Type B pancreatic cell (in vitro differentiated cells): ENCODE measurements around the gene STX11. TPM values are rescaled to one million over a fixed set of nuclear protein-coding genes. Genes with fewer than 3 reads are reported as not detected.
"Not testable (repeated sequence)": the region's sequence is repeated elsewhere in the genome, so short reads cannot be mapped to it uniquely, and the experiment has no call there.

ENCODE experiments used
- DNase-seq: peaks from one replicate; pipeline ENCODE4 v3.0.0; 2021; ENCODE audit warnings: mixed read lengths; ENCODE audit not compliant: unreplicated experiment; ENCODE audit errors: extremely low spot score
- H3K27ac Mint-ChIP-seq: 2 replicates; pipeline ENCODE4 v1.8.0; 2021; ENCODE audit warnings: mild to moderate bottlenecking, mixed read lengths
- H3K27me3 Mint-ChIP-seq: 2 replicates; pipeline ENCODE4 v1.8.0; 2021; ENCODE audit warnings: mixed read lengths
- H3K36me3 Mint-ChIP-seq: 2 replicates; pipeline ENCODE4 v1.8.0; 2021; ENCODE audit warnings: mixed read lengths
- H3K4me1 Mint-ChIP-seq: one replicate; pipeline ENCODE4 v1.8.0; 2021; ENCODE audit warnings: mixed read lengths; ENCODE audit not compliant: unreplicated experiment
- H3K4me3 Mint-ChIP-seq: 2 replicates; pipeline ENCODE4 v1.8.0; 2021; ENCODE audit warnings: mild to moderate bottlenecking, mixed read lengths
- H3K9me3 Mint-ChIP-seq: 2 replicates; pipeline ENCODE4 v1.8.0; 2021; ENCODE audit warnings: mixed read lengths
- CTCF ChIP-seq: fragments of 200-600 bp; sonication (generic); conservative IDR thresholded peaks from 2 replicates; pipeline ENCODE4 v1.5.0; 2021; ENCODE audit warnings: antibody characterized with exemption, mild to moderate bottlenecking
- total RNA-seq: library from RNA; stranded (reverse); gene quantifications from 2 replicates; pipeline ENCODE4 v1.2.1, GENCODE V29; 2021; ENCODE audit warnings: low replicate concordance

STX11 gene
- total RNA-seq, 1 donor from 2014 or later = 0.24 TPM

GRCh38 chr6:144123836-144124235 lies 26.5 kb upstream of the STX11 start:
- no peak overlapping the region for H3K27ac Mint-ChIP-seq
- H3K36me3 Mint-ChIP-seq = no peaks in the 10 kb centered on the region
- DNase-seq = no peak
- peaks cover 25% of the 10 kb centered on the region for H3K27me3 Mint-ChIP-seq
- H3K9me3 Mint-ChIP-seq = no peaks in the 10 kb centered on the region
- no peak overlapping the region for H3K4me3 Mint-ChIP-seq
- no peaks in the 10 kb centered on the region for H3K4me1 Mint-ChIP-seq
- no peak for TF ChIP-seq CTCF

- Mint-ChIP-seq H3K9me3 (no peaks in the 10 kb centered on the region), H3K27ac (no peak overlapping the region), H3K27me3 (peaks cover 21% of the 10 kb centered on the region), H3K4me1 (no peaks in the 10 kb centered on the region), H3K36me3 (no peaks in the 10 kb centered on the region), H3K4me3 (no peak overlapping the region)
- no peak for DNase-seq
- TF ChIP-seq CTCF = no peak
Observed at GRCh38 chr6:144127097-144127496, 23.2 kb upstream of the STX11 start.

DNA sequence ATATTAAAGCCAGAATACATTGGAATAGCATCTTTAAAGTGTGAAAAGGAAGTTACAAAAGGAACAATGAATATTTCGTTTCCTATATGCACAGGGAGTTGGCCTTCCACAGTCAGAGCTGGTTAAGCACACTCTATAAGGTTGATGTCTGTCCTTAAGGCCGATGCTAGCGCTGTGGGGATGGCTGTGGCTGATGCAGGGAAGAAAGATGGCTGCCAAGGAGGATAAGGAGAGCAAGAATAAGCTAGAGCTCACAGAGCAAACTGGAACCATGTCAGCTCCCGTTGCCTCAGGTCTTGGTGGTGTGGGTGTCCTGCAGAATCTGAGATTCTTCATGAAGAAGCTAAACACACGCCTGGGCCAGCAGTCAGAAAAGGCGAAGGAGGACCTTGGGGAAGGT lies 20.8 kb upstream of the STX11 start:
- no peak for DNase-seq
- Mint-ChIP-seq H3K27ac (no peak overlapping the region), H3K4me3 (no peak overlapping the region), H3K9me3 (no peaks in the 10 kb centered on the region), H3K4me1 (peaks cover 3% of the 10 kb centered on the region), H3K36me3 (no peaks in the 10 kb centered on the region), H3K27me3 (peaks cover 29% of the 10 kb centered on the region)
- TF ChIP-seq CTCF = no peak

- Mint-ChIP-seq H3K4me1 (peaks cover 3% of the 10 kb centered on the region), H3K27me3 (peaks cover 22% of the 10 kb centered on the region), H3K27ac (no peak overlapping the region), H3K36me3 (no peaks in the 10 kb centered on the region), H3K9me3 (no peaks in the 10 kb centered on the region), H3K4me3 (no peak overlapping the region)
- TF ChIP-seq CTCF = no peak
- no peak for DNase-seq
Observed at GRCh38 chr6:144131248-144131709, 19.0 kb upstream of the STX11 start.

GRCh38 chr6:144132167-144132690 lies 18.1 kb upstream of the STX11 start:
- H3K36me3 Mint-ChIP-seq, DNase-seq, H3K9me3 Mint-ChIP-seq, H3K27ac Mint-ChIP-seq, H3K4me1 Mint-ChIP-seq, H3K4me3 Mint-ChIP-seq: not testable (repeated sequence)
- H3K27me3 Mint-ChIP-seq = peaks cover 26% of the 10 kb centered on the region

DNA sequence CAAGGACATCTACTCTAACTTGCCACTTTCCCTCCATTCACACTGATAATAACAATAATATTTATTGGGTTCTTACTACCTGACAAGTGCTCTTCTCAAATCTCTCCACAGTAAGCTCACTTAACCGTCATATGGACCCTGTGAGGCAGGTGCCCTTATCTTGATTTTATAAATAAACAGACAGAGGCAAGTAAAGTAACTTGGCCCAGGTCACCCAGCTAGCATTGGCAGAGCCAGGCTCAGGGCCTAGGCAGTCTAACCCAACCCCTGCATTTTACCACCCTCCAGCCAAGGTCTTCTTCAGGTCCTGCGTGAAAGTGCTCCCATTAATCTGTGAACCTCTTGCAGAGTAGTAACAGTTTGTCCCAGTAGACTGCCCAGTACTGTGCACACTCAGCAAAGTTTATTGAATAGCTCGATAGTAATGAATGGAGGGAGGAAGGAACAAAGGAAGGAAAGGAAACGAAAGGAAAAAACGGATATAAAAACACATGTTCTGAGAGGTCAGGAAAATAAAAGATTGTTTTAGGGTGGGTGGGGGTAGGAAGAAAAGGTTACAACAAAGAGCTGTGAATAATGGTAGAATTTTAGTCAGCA lies 17.0 kb upstream of the STX11 start:
- TF ChIP-seq CTCF = no peak
- no peak for DNase-seq
- H3K4me1 Mint-ChIP-seq = peaks cover 3% of the 10 kb centered on the region

More for the DNA sequence above, 17.0 kb upstream of the STX11 start:
- Mint-ChIP-seq H3K9me3 (no peaks in the 10 kb centered on the region), H3K27ac (no peak overlapping the region), H3K36me3 (no peaks in the 10 kb centered on the region), H3K4me3 (no peak overlapping the region), H3K27me3 (peaks cover 28% of the 10 kb centered on the region)
